Mononuclear cell (primary cell): ENCODE results near the gene GEMIN2. TPM values are rescaled to one million over a fixed set of nuclear protein-coding genes. Genes with fewer than 3 reads are reported as not detected.
"Not testable (repeated sequence)": the region's sequence is repeated elsewhere in the genome, so short reads cannot be mapped to it uniquely, and the experiment has no call there.

Experiments used
- H3K27me3 ChIP-seq: 2 replicates; pipeline ENCODE4 v1.6.0; 2011; ENCODE audit warnings: low read length, control low read depth; ENCODE audit not compliant: insufficient read depth
- H3K4me1 ChIP-seq: 2 replicates; pipeline ENCODE4 v1.5.1; 2011; ENCODE audit warnings: mild to moderate bottlenecking, low read length, control low read depth; ENCODE audit not compliant: insufficient read depth
- H3K4me3 ChIP-seq: 2 replicates; pipeline ENCODE4 v1.5.1; 2011; ENCODE audit warnings: mild to moderate bottlenecking, low read length, moderate library complexity
- H3K9me3 ChIP-seq: 2 replicates; pipeline ENCODE4 v1.5.1; 2011; ENCODE audit warnings: low read depth, mild to moderate bottlenecking, control low read depth, low read length
- total RNA-seq: library from RNA; depleted of rRNA; stranded (reverse); fragments of >200 nt; gene quantifications from one replicate; pipeline ENCODE4 v1.2.3, GENCODE V29; 2012

The GEMIN2 gene
- total RNA-seq, 1 donor: 20.4 TPM

- Histone ChIP-seq H3K27me3 (no peaks in the 10 kb centered on the region), H3K9me3 (no peaks in the 10 kb centered on the region), H3K4me1 (peaks cover 17% of the 10 kb centered on the region), H3K4me3 (no peak overlapping the region)
Observed at GRCh38 chr14:39181026-39181692, 67.0 kb downstream of the GEMIN2 start.

- H3K4me1 ChIP-seq: peaks cover 13% of the 10 kb centered on the region
- H3K27me3 ChIP-seq: no peaks in the 10 kb centered on the region
- H3K4me3 ChIP-seq: no peak overlapping the region
- no peaks in the 10 kb centered on the region for H3K9me3 ChIP-seq
Observed at GRCh38 chr14:39181693-39182047, 67.5 kb downstream of the GEMIN2 start.

GRCh38 chr14:39182770-39183684 is 68.9 kb downstream of the GEMIN2 start:
- H3K27me3 ChIP-seq: no peaks in the 10 kb centered on the region
- no peaks in the 10 kb centered on the region for H3K9me3 ChIP-seq
- H3K4me3 ChIP-seq: no peak overlapping the region
- H3K4me1 ChIP-seq: peaks cover 7% of the 10 kb centered on the region

GRCh38 chr14:39183685-39184003 is 69.5 kb downstream of the GEMIN2 start:
- H3K4me1 ChIP-seq, H3K27me3 ChIP-seq, H3K4me3 ChIP-seq: not testable (repeated sequence)

GRCh38 chr14:39184628-39185255 is 70.6 kb downstream of the GEMIN2 start:
- Histone ChIP-seq H3K4me1 (peaks cover 7% of the 10 kb centered on the region), H3K27me3 (no peaks in the 10 kb centered on the region), H3K9me3 (no peaks in the 10 kb centered on the region), H3K4me3 (no peak overlapping the region)

More at GRCh38 chr14:39183685-39184003, 69.5 kb downstream of the GEMIN2 start:
- not testable (repeated sequence) for H3K9me3 ChIP-seq

- H3K4me1 ChIP-seq: peaks cover 6% of the 10 kb centered on the region
- no peaks in the 10 kb centered on the region for H3K27me3 ChIP-seq
- no peaks in the 10 kb centered on the region for H3K9me3 ChIP-seq
- H3K4me3 ChIP-seq: no peak overlapping the region
Observed at GRCh38 chr14:39185256-39186049, 71.3 kb downstream of the GEMIN2 start.

Other genes with a start within 250 kb of the GEMIN2 start
- gene SEC23A, start 11.1 kb upstream of the GEMIN2 start, total RNA-seq: 110 TPM
- gene TRAPPC6B, start 56.0 kb downstream of the GEMIN2 start, total RNA-seq: 8.7 TPM
- 58.0 TPM for gene PNN, start 60.9 kb downstream of the GEMIN2 start, total RNA-seq
- gene MIA2, start 119.6 kb downstream of the GEMIN2 start, total RNA-seq: 32.0 TPM